ENCODE results near the gene LIPJ.

LIPJ gene

GRCh38 chr10:88544140-88544870, 42.3 kb upstream of the LIPJ start:
- no peak for DNase-seq (ENCODE audit: low spot score)
- ChIA-PET CTCF (interaction anchor here (0.6 kb wide), 1 partner anchor 136 kb away, joined by 5 read pairs; no protein-coding TSS in a partner anchor), POLR2A (ENCODE audit: low non-redundant PET) (no interaction called here)
- no peak for TF ChIP-seq CTCF (conservative IDR thresholded peaks at IDR 0.05; ENCODE audit: low read depth)
- no peak overlapping the region for H3K27ac ChIP-seq

GRCh38 chr10:88545359-88545758, 41.2 kb upstream of the LIPJ start:
- ChIA-PET POLR2A (ENCODE audit: low non-redundant PET) (no interaction called here), CTCF (interaction anchor here (0.6 kb wide), 1 partner anchor 265 kb away, joined by 3 read pairs; no protein-coding TSS in a partner anchor)
- no peak for DNase-seq (ENCODE audit: low spot score)
- H3K27ac ChIP-seq: no peak overlapping the region
- TF ChIP-seq CTCF (conservative IDR thresholded peaks at IDR 0.05; ENCODE audit: low read depth): no peak

GRCh38 chr10:88546497-88546896, 40.1 kb upstream of the LIPJ start:
- CTCF ChIA-PET: no interaction called here
- TF ChIP-seq CTCF (conservative IDR thresholded peaks at IDR 0.05; ENCODE audit: low read depth): no peak
- POLR2A ChIA-PET (ENCODE audit: low non-redundant PET): no interaction called here
- no peak for DNase-seq (ENCODE audit: low spot score)
- H3K27ac ChIP-seq: no peak overlapping the region

GRCh38 chr10:88551246-88551645, 35.3 kb upstream of the LIPJ start:
- CTCF ChIA-PET: interaction anchor here (0.5 to 2.7 kb wide), 3 partner anchors 14 to 79 kb away, joined by 3 to 14 read pairs (median 5); no protein-coding TSS in a partner anchor
- TF ChIP-seq CTCF (conservative IDR thresholded peaks at IDR 0.05; ENCODE audit: low read depth): no peak
- H3K27ac ChIP-seq: no peak overlapping the region
- POLR2A ChIA-PET (ENCODE audit: low non-redundant PET): no interaction called here
- no peak for DNase-seq (ENCODE audit: low spot score)

GRCh38 chr10:88553116-88553752, 33.3 kb upstream of the LIPJ start:
- CTCF ChIA-PET: interaction anchor here (0.6 to 2.7 kb wide), 7 partner anchors 81 to 695 kb away, joined by 3 to 14 read pairs (median 3); no protein-coding TSS in a partner anchor
- TF ChIP-seq CTCF (conservative IDR thresholded peaks at IDR 0.05; ENCODE audit: low read depth): peak; percentile 79
- H3K27ac ChIP-seq: no peak overlapping the region
- peak; percentile 68 for DNase-seq (ENCODE audit: low spot score)
- POLR2A ChIA-PET (ENCODE audit: low non-redundant PET): no interaction called here

GRCh38 chr10:88555190-88555908, 31.2 kb upstream of the LIPJ start:
- CTCF ChIA-PET: interaction anchor here (1.3 kb wide), 1 partner anchor 83 kb away, joined by 8 read pairs; no protein-coding TSS in a partner anchor
- no peak for TF ChIP-seq CTCF (conservative IDR thresholded peaks at IDR 0.05; ENCODE audit: low read depth)
- DNase-seq (ENCODE audit: low spot score): no peak
- POLR2A ChIA-PET (ENCODE audit: low non-redundant PET): no interaction called here
- no peak overlapping the region for H3K27ac ChIP-seq
